GM21367 (cell line): ENCODE data around the gene IGF2BP3.
"Not testable (repeated sequence)": the region's sequence is repeated elsewhere in the genome, so short reads cannot be mapped to it uniquely, and the experiment has no call there.

Experiments used
- ATAC-seq: cut with Tn5 transposase; IDR thresholded peaks from one replicate; pipeline ENCODE4 v1.9.1; 2021; ENCODE audit not compliant: unreplicated experiment

IGF2BP3 gene

DNA sequence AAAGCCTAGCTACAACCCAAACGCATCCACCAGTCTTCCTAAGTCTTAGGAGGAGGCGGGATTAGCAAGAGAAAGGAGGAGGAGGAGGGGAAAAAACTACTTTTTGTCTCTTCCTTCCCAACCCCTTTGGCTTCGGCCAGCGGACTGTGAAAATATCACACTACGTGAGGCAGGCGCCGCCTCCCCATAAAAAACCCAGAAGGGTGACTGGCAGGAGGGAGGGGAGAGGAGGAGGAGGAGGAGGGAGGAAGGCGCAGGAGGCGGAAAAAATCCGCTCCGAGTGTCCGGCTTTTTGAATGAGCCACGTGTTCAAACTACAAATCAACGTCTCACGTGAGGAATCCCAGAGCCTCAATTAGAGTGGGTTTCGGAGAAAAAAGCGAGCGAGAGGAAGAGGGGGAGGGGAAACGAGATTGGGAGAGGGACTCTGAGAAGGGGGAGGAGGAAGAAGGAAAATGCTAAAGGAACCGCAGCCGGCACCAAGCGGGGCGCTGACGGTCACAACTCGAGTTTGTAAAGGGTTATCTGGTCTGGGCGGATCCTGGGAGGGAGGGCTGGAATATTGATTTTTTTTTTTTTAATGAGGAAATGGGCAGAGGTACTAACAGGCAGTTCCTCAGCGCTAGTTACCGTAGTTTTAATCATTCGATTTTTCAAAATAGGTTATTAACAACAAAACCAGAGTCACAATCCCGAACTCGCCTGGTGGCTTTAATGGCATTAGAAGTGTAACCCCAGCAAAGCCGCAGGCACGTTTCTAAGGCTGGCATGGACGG is at the start of gene IGF2BP3:
IGF2BP3 (minus strand) TSS at position 162 of the 776 bp plus-strand sequence. CDS start 381 bp downstream, outside the sequence.
- no peak for ATAC-seq

- ATAC-seq = no peak
These were observed 44.5 kb upstream of the IGF2BP3 start for GRCh38 chr7:23514755-23515154.

- not testable (repeated sequence) for ATAC-seq
These were observed 43.5 kb upstream of the IGF2BP3 start for GRCh38 chr7:23513746-23514145.

DNA sequence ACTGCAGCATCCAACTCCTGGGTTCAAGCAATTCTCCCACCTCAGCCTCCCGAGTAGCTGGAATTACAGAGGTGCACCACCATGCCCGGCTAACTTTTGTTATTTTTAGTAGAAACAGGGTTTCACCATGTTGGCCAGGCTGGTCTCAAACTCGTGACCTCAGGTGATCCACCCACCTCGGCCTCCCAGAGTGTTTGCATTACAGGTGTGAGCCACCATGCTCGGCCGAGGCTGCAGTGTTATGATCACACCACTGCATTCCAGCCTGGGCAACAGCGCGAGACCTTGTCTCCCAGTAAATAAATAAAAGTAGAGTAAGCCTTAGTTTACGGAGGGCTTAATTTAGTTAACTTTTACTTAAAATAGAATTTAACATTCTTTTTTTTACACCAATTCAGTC is 23.7 kb upstream of the IGF2BP3 start:
- no peak for ATAC-seq

- ATAC-seq = no peak
These were observed 21.2 kb upstream of the IGF2BP3 start for GRCh38 chr7:23491502-23491901.

DNA sequence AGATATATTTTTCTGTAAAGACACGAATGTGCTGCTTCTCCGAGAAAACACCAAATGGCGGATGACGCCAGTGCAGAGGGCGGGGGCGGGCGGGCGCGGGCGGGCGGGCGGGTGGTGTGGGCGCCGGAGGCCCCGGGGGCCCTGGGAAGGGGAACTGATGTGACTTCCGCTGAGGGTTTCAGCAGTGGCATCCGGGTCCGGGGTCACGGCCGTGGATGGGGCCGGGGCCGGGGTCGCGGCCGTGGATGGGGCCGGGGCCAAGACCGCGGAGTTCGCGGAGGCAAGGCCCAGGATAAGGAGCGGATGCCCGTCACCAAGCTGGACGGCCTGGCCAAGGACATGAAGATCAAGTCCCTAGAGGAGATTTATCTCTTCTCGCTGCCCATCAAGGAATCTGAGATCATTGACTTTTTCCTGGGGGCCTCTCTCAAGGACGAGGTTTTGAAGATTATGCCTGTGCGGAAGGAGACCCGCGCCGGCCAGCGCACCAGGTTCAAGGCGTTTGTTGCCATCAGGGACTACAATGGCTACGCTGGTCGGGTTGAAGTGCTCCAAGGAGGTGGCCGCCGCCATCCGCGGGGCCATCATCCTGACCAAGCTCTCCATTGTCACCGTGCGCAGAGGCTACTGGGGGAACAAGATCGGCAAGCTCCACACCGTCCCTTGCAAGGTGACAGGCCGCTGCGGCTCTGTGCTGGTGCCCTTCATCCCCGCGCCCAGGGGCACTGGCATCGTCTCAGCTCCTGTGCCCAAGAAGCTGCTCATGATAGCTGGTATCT is 20.3 kb upstream of the IGF2BP3 start:
- ATAC-seq = no peak

GRCh38 chr7:23488714-23489113 is 18.4 kb upstream of the IGF2BP3 start:
- not testable (repeated sequence) for ATAC-seq

- ATAC-seq = no peak
These were observed 17.4 kb upstream of the IGF2BP3 start for GRCh38 chr7:23487670-23488069.

DNA sequence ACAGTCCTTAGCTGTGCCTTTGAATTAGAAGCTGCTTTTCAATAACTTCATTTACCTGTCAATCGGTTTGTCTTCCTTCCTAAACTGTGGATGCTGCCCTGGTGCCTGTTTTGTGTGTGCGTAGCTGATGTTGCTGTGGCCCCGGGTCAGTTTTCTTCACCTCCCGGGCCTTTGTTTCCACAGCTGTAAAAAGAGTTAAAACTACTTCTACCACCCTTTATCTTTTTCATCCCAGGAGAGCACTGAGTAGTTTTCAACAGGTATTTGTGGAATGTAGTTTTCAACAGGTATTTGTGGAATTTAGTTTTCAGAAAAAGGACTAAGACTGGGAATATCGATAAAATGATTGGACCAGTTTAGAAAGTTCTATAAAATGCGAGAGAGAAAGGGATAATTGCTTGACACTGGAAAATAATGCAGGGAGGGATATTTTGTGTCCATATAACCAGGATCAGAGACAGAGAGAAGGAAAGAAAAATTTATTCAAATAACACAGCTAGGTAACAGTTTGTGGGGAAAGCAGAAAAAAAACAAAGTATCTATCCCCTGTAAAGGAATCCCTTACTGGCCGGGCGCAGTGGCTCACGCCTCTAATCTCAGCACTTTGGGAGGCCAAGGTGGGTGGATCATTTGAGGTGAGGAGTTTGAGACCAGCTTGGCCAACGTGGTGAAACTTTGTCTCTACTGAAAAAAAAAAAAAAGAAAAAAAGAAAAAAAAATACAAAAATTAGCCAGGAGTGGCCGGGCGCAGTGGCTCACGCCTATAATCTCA is 15.9 kb upstream of the IGF2BP3 start:
- no peak for ATAC-seq

DNA sequence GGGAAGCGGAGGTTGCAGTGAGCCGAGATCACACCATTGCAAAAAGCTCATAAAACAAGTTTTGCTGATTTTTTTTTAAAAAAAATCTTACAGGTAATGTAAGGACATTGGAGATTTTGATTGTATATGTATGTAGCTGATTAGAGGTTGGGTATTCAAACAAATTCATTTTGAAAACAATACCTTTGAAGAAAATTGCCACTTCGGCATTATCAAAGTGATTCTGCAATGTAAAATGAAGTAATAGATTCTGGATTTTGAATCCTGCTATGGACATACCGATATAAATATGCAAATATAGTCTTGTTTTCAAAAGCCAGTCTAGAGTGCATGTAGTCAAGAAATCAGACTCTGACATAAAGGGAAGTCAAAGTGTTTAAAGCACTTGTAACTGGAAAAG is 12.4 kb upstream of the IGF2BP3 start:
- ATAC-seq = no peak

GRCh38 chr7:23477962-23478866 is 7.9 kb upstream of the IGF2BP3 start:
- ATAC-seq = no peak

DNA sequence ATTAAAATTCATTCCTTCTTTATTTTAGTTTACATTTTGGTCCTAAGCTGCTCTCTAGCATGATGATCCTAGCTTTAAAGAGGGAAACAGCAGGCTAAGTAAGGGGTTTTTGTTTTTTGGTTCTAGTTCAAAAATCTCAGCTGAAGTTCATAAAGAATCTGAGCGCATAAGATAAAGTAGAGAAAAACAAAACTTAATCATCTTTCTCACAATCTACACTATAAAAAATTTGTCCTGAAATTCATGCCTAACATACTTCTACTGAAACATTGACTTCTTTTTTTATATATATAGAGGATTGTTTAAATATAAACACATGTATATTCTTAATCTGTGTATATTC is 6.8 kb upstream of the IGF2BP3 start:
- no peak for ATAC-seq

DNA sequence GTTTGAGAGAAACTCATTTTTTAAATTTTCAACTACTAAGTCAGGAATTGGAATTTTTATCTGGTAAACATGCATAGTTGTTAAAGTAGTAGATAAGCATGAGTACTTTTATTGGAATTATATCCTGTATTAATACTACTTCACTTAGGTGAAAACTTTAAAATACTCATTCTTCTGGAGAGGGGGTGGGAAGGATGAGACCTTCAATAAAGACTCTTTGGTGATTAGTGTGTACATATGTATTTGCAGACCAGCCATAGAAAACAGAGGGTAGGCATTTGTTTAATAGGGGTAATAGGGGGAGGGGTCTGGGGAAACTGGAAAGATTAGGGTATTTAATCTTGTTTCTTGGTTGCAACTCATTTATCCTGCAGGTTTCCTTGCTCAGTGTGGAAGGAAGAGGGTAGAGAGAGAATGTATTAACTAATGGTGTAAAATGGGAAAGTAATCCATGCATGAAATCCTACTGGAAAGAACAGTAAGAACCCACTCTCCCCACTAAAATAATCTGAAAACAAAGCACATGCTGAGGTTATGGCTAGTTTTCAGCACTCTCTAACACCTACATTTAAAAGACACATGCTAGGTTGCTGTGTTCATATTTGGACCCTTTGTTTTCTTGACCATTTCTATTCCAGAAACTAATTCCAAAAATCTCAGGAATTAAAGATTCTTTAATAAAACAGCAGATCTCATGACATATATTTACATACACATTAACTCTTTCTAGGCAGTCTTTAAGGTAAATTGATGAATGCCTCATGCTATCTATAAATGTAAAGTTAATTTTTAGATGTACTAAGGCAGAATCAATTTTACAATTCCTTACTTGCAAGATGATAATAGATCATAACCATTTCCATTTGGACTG is 6.2 kb upstream of the IGF2BP3 start:
- ATAC-seq = no peak

DNA sequence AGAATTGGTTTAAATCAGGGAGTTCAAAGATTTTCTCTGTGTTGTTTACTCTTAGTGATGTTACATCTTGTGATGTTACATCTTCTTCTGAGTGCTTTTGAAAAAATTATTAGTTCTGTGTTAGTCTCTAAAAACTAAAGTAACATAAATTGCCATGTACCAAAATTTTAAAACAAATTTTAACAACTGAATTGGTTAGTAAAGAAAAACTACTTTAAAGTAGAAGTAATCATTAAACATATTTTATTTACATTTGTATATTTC is 5.2 kb upstream of the IGF2BP3 start:
- ATAC-seq = no peak

GRCh38 chr7:23474829-23475575 is 4.7 kb upstream of the IGF2BP3 start:
- ATAC-seq = no peak

DNA sequence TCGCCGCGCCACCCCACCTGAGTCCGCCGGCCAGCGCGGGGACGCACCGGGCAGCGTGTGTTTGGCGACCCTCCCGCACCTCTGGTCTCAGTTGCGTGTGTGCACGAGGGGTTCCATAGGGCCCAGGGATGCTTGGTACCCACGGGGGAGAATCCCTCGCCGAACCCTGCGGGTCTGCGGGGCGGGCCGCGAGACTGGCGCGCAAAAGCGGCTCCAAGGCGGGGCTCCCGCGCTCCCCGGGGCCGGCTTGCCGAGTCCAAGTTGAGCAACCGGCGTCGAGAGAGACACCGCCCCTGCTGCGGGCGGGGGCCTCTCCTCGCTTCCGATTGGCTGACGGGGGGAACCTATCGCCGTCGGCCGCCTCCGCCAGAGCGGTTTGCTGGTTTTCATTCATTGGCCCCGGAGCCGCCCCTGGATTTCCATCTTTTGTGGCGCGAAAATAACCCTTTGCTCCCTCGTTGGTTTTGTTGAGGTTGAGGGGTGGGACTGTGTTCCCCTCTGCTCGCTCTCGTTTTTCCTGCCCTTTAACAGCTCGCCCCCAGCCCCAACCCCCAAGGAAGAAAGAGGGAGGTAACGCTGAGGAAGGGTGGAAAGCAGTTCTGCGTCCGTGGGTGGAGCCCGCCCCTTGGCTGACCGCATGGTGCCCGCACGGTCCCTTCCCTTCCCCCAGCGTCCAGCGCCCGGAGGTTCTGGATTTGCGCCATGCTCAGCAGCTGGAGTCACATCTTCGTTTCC is 4.0 kb upstream of the IGF2BP3 start:
- peak; percentile 66 for ATAC-seq

DNA sequence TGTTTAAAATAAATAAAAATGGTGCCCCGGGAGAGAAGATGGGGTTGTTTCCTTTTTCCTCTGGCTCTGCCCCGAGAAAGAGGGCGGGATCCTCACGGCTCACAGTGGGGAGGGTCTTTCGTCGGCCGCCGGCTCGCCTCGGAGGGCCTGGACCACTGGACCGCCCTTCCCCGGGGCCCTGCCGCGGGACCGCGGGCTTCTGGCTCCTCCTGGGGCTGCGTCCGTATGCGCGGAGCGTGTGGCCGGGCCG is 3.5 kb upstream of the IGF2BP3 start:
- ATAC-seq = no peak

DNA sequence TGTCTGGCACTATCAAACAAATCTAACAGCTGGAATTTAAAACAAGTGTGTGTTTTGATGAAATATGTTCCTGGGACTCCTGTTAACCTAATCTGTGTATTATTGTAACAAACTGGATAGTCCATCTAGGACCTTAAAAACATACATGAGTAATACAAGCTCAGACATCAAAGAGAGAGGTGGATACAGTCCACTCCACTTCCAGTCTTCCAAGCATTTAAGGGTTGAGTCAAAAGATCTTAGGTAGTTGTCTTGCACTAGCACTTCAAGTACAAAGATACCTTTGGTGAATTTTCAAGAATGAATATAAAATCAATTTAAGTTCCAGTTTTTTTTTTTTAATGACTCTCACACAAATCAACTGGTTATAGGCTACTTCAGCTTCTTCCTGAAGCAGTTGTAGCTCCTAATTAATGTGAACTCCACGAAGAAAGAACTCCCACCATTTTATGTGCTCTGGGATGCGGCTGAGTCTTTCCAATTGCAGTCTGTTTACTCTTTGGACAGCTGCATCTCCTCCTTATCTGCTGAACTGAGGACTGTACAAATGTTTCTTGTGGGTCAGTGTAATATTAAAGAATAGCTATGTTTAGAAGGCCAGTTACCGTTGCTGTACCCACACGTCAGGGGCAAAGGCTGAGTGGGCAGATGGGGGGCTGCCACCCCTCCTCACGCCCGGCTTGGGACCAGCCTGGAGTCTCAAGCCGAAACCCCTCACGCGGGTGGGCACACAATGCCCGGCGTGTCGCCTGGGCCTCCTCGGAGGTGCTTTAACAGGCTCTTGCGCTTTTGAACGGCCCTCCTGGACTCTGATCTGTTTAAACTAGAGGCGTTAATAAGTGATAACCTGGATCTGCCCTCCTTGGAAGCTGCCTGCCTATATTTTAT is 2.9 kb upstream of the IGF2BP3 start:
- no peak for ATAC-seq
